ENCODE measurements around the gene NOP10.

The NOP10 gene

DNA sequence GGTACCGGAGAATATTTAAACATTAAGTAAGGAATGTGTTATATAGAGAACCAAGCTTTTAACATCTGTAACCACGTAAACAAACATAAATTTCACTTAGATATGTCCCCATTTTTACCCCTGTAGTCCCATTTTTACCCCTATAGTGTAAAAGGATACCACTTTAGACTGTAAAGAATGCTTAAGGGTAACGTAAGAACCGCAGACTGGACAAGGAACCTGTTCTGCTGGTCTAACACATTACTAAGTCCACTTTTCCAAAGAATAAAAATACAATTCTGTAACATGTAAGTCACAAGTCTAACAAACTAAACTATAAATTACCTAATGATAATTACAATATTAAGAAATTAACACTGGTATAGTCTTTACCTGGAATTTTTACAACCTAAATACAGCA lies 8.3 kb downstream of the NOP10 start:
- in situ Hi-C loops (cut with HindIII; ENCODE audit: low sequenced_read_pairs), result no loop called here

DNA sequence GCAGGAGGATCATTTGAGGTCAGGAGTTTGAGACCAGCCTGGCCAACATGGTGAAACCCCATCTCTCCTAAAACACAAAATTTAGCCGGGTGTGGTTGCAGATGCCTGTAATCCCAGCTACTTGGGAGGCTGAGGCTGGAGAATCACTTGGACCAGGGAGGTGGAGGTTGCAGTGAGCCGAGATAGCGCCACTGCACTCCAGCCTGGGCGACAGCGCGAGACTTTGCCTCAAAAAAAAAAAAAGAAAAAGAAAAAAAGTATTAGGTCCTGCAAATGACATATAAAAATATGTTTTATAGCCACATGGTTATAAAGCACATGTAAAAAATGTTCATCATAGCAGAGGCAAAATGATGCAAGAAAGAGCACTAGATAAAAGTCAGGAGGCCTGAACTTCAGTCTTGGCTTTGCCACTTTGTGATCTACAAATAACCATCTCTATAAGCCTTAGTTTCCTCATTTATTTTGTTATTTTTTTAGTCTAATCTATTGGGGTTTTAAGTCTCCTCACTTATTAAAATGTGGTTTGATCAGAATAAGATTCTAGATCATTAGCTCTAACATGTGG lies 10.3 kb downstream of the NOP10 start:
- in situ Hi-C loops (cut with HindIII; ENCODE audit: low sequenced_read_pairs), result no loop called here

- in situ Hi-C loops (cut with HindIII; ENCODE audit: low sequenced_read_pairs), result no loop called here
Measured at GRCh38 chr15:34331809-34332208, 11.1 kb downstream of the NOP10 start.

- in situ Hi-C loops (cut with HindIII; ENCODE audit: low sequenced_read_pairs), result no loop called here
Measured at GRCh38 chr15:34330279-34330678, 12.7 kb downstream of the NOP10 start.

DNA sequence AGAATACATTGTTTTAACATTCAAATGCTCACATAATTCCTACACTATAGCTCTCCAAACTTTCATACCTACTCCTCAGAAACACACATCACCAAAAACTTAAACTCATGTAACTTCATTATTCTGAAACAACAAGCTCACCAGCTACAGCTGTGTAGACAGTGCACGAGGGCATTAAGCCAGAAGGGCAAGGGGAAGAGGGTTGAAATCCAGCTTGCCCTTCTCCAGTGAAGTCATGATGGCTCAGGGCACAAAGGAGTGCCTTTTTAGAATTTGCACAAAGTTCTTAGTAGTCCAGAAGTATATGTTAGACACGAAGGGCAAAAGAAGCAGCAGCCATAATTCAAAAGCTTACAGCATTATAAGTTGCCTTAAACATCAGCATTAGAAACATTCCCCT lies 13.9 kb downstream of the NOP10 start:
- in situ Hi-C loops (cut with HindIII; ENCODE audit: low sequenced_read_pairs), result no loop called here

DNA sequence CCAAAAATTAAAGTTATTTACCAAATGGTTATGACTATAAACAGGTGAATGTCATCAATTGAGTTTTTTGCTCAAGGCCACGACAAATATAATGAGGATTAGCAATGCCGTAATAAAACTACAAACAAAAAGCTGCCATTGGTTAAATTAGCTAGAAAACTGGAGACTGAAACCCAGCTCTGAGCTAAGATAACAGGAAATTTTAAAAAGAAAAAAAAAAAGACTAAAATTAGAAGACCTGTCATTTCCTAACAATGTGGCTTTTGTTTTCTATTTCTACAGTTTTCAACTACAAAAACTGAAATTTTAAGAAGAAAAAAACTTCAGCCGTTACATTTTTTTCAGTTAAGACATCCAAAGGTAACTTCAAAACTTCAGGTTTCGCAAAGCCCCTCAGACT lies 15.0 kb downstream of the NOP10 start:
- in situ Hi-C loops (cut with HindIII; ENCODE audit: low sequenced_read_pairs), result no loop called here

DNA sequence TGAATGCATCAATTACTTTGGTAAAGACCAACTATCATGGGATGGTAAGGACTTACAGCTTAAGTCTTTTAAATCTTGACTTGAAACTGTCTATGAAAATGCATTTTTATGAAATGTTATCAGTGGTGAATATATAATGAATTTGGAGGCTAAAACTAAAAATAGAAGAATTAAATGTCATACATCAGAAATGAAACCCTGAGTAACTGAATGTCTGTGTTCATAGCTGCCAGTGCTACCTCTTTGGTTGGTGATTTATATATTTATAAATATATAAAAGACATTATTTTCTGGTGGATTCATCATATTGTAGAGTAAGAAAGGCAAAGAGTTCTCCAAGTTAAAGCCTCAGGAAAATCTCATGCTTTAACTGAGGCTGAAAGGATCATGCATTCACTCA lies 17.6 kb downstream of the NOP10 start:
- in situ Hi-C loops (cut with HindIII; ENCODE audit: low sequenced_read_pairs), result no loop called here

GRCh38 chr15:34324933-34325332 lies 18.0 kb downstream of the NOP10 start:
- in situ Hi-C loops (cut with HindIII; ENCODE audit: low sequenced_read_pairs), result no loop called here

DNA sequence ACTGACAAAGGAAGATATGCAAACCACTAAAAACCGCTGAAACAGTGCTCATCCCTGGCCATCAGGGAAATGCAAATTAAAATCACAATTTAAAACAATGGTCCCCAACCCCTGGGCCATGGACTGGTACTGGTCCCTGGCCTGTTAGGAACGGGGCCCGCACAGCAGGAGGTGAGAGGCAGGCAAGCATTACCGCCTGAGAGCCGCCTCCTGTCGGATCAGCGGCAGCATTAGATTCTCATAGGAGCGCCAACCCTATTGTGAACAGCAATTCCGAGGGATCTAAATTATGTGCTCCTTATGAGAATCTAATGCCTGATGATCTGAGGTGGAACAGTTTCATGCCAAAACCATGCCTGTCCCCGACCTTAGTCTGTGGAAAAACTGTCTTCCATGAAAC lies 19.7 kb downstream of the NOP10 start:
- in situ Hi-C loops (cut with HindIII; ENCODE audit: low sequenced_read_pairs), result no loop called here

GRCh38 chr15:34318277-34319079 lies 24.5 kb downstream of the NOP10 start:
- in situ Hi-C loops (cut with HindIII; ENCODE audit: low sequenced_read_pairs), result no loop called here

GRCh38 chr15:34314491-34315490 lies 28.1 kb downstream of the NOP10 start:
- in situ Hi-C loops (cut with HindIII; ENCODE audit: low sequenced_read_pairs), result loop anchor here (5.0 kb wide), 1 partner anchor 92 kb away; no protein-coding TSS in a partner anchor

GRCh38 chr15:34311563-34311962 lies 31.4 kb downstream of the NOP10 start:
- in situ Hi-C loops (cut with HindIII; ENCODE audit: low sequenced_read_pairs), result loop anchor here (5.0 kb wide), 1 partner anchor 89 kb away; no protein-coding TSS in a partner anchor

GRCh38 chr15:34304613-34305012 lies 38.3 kb downstream of the NOP10 start:
- in situ Hi-C loops (cut with HindIII; ENCODE audit: low sequenced_read_pairs), result no loop called here

DNA sequence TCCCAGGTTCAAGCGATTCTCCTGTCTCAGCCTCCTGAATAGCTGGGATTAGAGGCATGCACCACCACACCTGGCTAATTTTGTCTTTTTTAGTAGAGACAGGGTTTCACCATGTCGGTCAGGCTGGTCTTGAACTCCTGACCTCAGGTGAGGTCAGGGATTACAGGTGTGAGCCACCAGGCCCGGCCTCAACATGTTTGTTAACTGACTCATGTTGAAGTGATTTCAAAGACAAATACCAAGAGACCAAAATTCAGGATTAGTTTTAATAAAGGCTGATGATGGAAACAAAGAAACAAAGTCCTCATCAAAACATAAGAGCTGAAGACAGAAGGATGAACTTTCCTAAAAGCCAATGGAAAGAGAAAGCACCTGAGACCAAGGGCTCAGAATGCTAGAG lies 41.9 kb downstream of the NOP10 start:
- in situ Hi-C loops (cut with HindIII; ENCODE audit: low sequenced_read_pairs), result no loop called here

DNA sequence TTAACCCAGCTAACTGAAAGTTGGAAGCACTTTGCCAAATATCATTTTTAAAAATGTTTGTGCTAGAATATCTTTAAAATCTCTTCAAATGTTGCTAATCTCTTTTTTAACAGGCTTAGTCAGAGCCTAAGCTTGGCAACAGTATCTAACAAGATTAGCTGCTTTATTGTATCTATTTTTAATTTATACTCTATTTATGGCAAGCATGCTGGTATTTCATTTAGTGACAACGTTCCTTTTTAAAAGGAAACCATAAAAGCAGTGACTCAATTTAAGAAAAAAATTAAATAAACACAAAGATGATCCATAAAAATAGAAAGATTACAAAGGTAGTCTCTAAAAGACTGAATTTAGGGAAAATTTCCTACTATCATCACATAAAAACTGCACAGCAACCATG lies 45.9 kb downstream of the NOP10 start:
- in situ Hi-C loops (cut with HindIII; ENCODE audit: low sequenced_read_pairs), result loop anchor here (5.0 kb wide), 1 partner anchor 50 kb away; no protein-coding TSS in a partner anchor

DNA sequence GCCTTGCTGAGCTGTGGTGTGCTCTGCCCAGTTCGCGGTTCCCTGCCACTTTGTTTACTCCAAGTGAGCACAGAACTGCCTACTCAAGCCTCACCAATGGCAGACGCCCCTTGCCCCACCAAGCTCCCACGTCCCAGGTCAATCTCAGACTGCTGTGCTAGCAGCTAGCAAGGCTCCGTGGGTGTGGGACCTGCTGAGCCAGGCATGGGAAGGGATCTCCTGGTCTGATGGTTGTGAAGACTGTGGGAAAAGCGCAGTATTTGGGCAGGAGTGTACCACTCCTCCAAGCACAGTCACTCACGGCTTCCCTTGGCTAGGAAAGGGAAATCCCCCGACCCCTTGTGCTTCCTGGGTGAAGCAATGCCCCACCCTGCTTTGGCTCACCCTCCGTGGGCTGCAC lies 50.3 kb downstream of the NOP10 start:
- in situ Hi-C loops (cut with HindIII; ENCODE audit: low sequenced_read_pairs), result no loop called here

All from endothelial cell of hepatic sinusoid (primary cell).